HG03175 (cell line): ENCODE results near the gene EDN3.

Experiments used
- ATAC-seq: cut with Tn5 transposase; IDR thresholded peaks from one replicate; pipeline ENCODE4 v1.9.1; 2021; ENCODE audit warnings: mild to moderate bottlenecking, moderate library complexity; ENCODE audit not compliant: unreplicated experiment

The EDN3 gene

GRCh38 chr20:59300333-59301081 is at the start of gene EDN3:
Gene EDN3, plus strand, starts transcription at chr20:59300611. Its CDS starts 202 bp downstream, at chr20:59300813.
- no peak for ATAC-seq

- no peak for ATAC-seq
Measured at GRCh38 chr20:59253325-59253724, 47.1 kb upstream of the EDN3 start.

- ATAC-seq, result no peak
Measured at GRCh38 chr20:59253779-59254319, 46.6 kb upstream of the EDN3 start.

- ATAC-seq, result no peak
Measured at GRCh38 chr20:59255256-59255655, 45.2 kb upstream of the EDN3 start.

GRCh38 chr20:59258221-59258621 is 42.2 kb upstream of the EDN3 start:
- ATAC-seq, result no peak

- ATAC-seq, result no peak
Measured at GRCh38 chr20:59259946-59260345, 40.5 kb upstream of the EDN3 start.

GRCh38 chr20:59265298-59265697 is 35.1 kb upstream of the EDN3 start:
- no peak for ATAC-seq

- ATAC-seq, result no peak
Measured at GRCh38 chr20:59268870-59269269, 31.5 kb upstream of the EDN3 start.

GRCh38 chr20:59269411-59270025 is 30.9 kb upstream of the EDN3 start:
- ATAC-seq, result no peak

GRCh38 chr20:59270380-59270779 is 30.0 kb upstream of the EDN3 start:
- ATAC-seq, result no peak

- ATAC-seq, result no peak
Measured at GRCh38 chr20:59273739-59274357, 26.6 kb upstream of the EDN3 start.

GRCh38 chr20:59276938-59277337 is 23.5 kb upstream of the EDN3 start:
- ATAC-seq, result no peak

- ATAC-seq, result no peak
Measured at GRCh38 chr20:59284470-59284869, 15.9 kb upstream of the EDN3 start.

GRCh38 chr20:59289994-59290393 is 10.4 kb upstream of the EDN3 start:
- no peak for ATAC-seq

- no peak for ATAC-seq
Measured at GRCh38 chr20:59291740-59292383, 8.5 kb upstream of the EDN3 start.

- no peak for ATAC-seq
Measured at GRCh38 chr20:59295531-59295930, 4.9 kb upstream of the EDN3 start.

GRCh38 chr20:59297686-59298085 is 2.7 kb upstream of the EDN3 start:
- no peak for ATAC-seq

GRCh38 chr20:59299945-59300332 is 472 bp upstream of the EDN3 start:
- ATAC-seq, result no peak

GRCh38 chr20:59301343-59302007 is 1.1 kb downstream of the EDN3 start:
- no peak for ATAC-seq

- no peak for ATAC-seq
Measured at GRCh38 chr20:59305908-59306655, 5.7 kb downstream of the EDN3 start.
